ENCODE data around the gene SLX1A. TPM values are rescaled to one million over a fixed set of nuclear protein-coding genes. Genes with fewer than 3 reads are reported as not detected.
"Not testable (repeated sequence)": the region's sequence is repeated elsewhere in the genome, so short reads cannot be mapped to it uniquely, and the experiment has no call there.

Gene SLX1A
- total RNA-seq, 4 donors from 2014 or later: 23.6 to 103 (median 45.7) TPM

- in situ Hi-C loops (cut with MboI; ENCODE audit: low sequenced_read_pairs in 4 of 4); H3K4me3 ChIP-seq; H3K9me3 ChIP-seq; H3K36me3 ChIP-seq; DNase-seq; H3K27me3 ChIP-seq; H3K4me1 ChIP-seq; H3K27ac ChIP-seq; intact Hi-C loops (cut with DNase I; ENCODE audit: low total_unique reads): not testable (repeated sequence)
- ATAC-seq: peak; percentile 54 to 68
Measured at GRCh38 chr16:30199608-30200343, 6.1 kb downstream of the SLX1A start.

- DNase-seq: peak; percentile 1 to 12
Measured at GRCh38 chr16:30205541-30206236, 12.0 kb downstream of the SLX1A start.

GRCh38 chr16:30206252-30206651 lies 12.6 kb downstream of the SLX1A start:
- intact Hi-C loops (cut with DNase I; ENCODE audit: low total_unique reads); H3K36me3 ChIP-seq; H3K4me1 ChIP-seq; H3K27ac ChIP-seq; ATAC-seq; H3K9me3 ChIP-seq; in situ Hi-C loops (cut with MboI; ENCODE audit: low sequenced_read_pairs in 4 of 4); DNase-seq; H3K27me3 ChIP-seq: not testable (repeated sequence)
- H3K4me3 ChIP-seq: peak overlapping the region in 3 of 4 donors; percentile 50 to 56 (median 51)

More at GRCh38 chr16:30205541-30206236, 12.0 kb downstream of the SLX1A start:
- peak; percentile 25 to 26 for ATAC-seq
- H3K27me3 ChIP-seq; H3K36me3 ChIP-seq; H3K27ac ChIP-seq; H3K9me3 ChIP-seq; intact Hi-C loops (cut with DNase I; ENCODE audit: low total_unique reads); H3K4me1 ChIP-seq; in situ Hi-C loops (cut with MboI; ENCODE audit: low sequenced_read_pairs in 4 of 4): not testable (repeated sequence)
- H3K4me3 ChIP-seq: peak overlapping the region in 3 of 4 donors; percentile 50 to 56 (median 51)

DNA sequence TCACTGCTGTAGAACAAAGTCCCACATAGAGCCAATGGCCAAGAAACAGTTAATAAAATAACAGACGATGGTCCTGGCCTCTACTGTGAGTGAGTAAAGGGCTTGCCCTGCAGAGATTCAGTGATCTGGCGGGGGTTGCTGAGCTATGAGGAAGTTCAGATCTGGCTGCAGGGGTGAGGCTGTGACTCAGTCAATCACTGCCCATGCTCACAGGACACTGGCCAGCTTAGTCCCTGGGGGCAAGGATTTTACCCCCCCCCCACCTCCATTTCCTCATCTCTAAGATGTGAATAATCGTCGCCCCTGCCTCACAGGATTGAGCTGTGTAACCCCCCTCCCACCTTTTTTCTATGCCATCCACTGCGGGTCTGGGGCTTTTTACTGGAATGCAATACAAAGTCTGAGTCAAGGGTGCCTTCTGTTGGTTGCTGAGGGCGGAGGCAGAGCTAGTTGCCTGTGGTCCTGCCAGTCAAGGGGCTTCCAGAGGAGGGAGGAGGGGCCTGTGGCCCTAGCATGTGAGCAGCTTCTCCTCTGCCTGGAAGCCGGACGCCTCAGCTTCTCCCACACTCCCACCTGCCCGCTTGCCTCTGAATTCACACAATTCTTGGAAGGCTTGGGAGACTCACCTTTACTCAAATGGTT lies 13.5 kb downstream of the SLX1A start:
- H3K4me1 ChIP-seq; in situ Hi-C loops (cut with MboI; ENCODE audit: low sequenced_read_pairs in 4 of 4); intact Hi-C loops (cut with DNase I; ENCODE audit: low total_unique reads); H3K36me3 ChIP-seq; H3K27me3 ChIP-seq; H3K4me3 ChIP-seq; ATAC-seq; H3K9me3 ChIP-seq; H3K27ac ChIP-seq: not testable (repeated sequence)
- peak in 1 of 2 donors; percentile 10 for DNase-seq

DNA sequence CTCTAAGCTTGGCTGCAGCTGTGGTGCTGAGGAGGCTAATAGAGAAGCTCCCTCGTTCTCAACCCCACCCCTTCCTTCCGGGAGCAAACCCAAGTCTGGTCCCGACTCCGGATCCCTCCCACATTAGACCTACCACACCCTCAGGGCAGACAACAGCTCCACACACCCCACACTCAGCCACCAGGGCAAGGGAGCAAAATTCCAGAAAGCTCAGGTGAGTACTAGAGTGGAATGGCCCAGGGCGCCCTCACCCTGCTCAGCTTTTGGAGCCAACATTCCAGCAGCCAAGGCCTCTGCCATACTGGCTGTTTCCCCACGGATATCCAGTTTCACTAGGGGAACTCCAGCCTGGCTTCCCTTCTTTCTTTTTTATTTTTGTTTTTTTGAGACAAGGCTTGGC lies 15.4 kb downstream of the SLX1A start:
- ATAC-seq (peak; percentile 42 to 57), DNase-seq (peak in 1 of 2 donors; percentile 53)
- in situ Hi-C loops (cut with MboI; ENCODE audit: low sequenced_read_pairs in 4 of 4); H3K4me3 ChIP-seq; H3K9me3 ChIP-seq; H3K4me1 ChIP-seq; H3K36me3 ChIP-seq; H3K27me3 ChIP-seq; intact Hi-C loops (cut with DNase I; ENCODE audit: low total_unique reads): not testable (repeated sequence)
- H3K27ac ChIP-seq: peak overlapping the region in 1 of 4 donors; percentile 56

DNA sequence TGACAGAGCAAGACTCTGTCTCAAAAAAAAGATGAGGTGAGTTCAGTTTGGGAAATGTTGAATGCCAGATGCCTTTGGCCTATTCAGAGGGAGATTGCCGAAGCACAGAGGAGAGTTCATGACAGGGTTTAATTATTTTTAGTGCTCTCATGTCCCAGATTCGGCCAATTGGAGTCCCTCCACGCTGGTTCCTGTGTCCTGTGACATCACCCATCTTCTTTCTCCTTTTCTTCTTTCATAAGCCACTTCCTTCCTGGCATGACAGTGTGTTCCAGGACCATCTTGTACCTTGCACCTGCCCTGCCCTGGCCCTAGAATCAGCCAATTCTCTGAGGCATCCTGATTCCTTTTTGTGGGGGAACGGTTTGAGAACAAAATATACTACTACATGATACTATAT lies 17.7 kb downstream of the SLX1A start:
- DNase-seq; H3K4me1 ChIP-seq; H3K36me3 ChIP-seq; in situ Hi-C loops (cut with MboI; ENCODE audit: low sequenced_read_pairs in 4 of 4); intact Hi-C loops (cut with DNase I; ENCODE audit: low total_unique reads); H3K27me3 ChIP-seq; H3K9me3 ChIP-seq; H3K27ac ChIP-seq; H3K4me3 ChIP-seq: not testable (repeated sequence)
- peak; percentile 90 to 92 for ATAC-seq

- H3K27ac ChIP-seq; ATAC-seq; H3K4me3 ChIP-seq; intact Hi-C loops (cut with DNase I; ENCODE audit: low total_unique reads); in situ Hi-C loops (cut with MboI; ENCODE audit: low sequenced_read_pairs in 4 of 4); H3K36me3 ChIP-seq; H3K9me3 ChIP-seq; H3K4me1 ChIP-seq; H3K27me3 ChIP-seq: not testable (repeated sequence)
- DNase-seq: peak in 1 of 2 donors; percentile 1
Measured at GRCh38 chr16:30217082-30217481, 23.4 kb downstream of the SLX1A start.

Other genes with a start within 250 kb of the SLX1A start
- 100 to 1,000 TPM in 1 of 4 donors, 10 to 100 TPM in 3; 48.1 to 120 (median 60.2) TPM for gene TMEM219, start 231.8 kb upstream of the SLX1A start, total RNA-seq
- 10 to 100 TPM; 15.9 to 31.0 (median 22.1) TPM for gene TAOK2, start 220.0 kb upstream of the SLX1A start, total RNA-seq
- gene HIRIP3, start 198.3 kb upstream of the SLX1A start, total RNA-seq: 10 to 100 TPM; 13.5 to 25.6 (median 17.2) TPM
- 10 to 100 TPM; 45.4 to 74.8 (median 55.5) TPM for gene INO80E, start 197.6 kb upstream of the SLX1A start, total RNA-seq
- gene DOC2A, start 182.8 kb upstream of the SLX1A start, total RNA-seq: not detected
- gene C16orf92, start 170.7 kb upstream of the SLX1A start, total RNA-seq: not detected
- gene TLCD3B, start 162.6 kb upstream of the SLX1A start, total RNA-seq: under 1 TPM in 1 of 4 donors, not detected in 3; 0.27 TPM
- over 10,000 TPM in 1 of 4 donors, 1,000 to 10,000 TPM in 3; 6,096 to 10,805 (median 7,093) TPM for gene ALDOA, start 128.1 kb upstream of the SLX1A start, total RNA-seq
- 10 to 100 TPM; 23.8 to 64.3 (median 44.7) TPM for gene PPP4C, start 117.9 kb upstream of the SLX1A start, total RNA-seq
- gene TBX6, start 102.0 kb upstream of the SLX1A start, total RNA-seq: under 1 TPM; 0.29 to 0.92 (median 0.67) TPM
- 100 to 1,000 TPM in 3 of 4 donors, 10 to 100 TPM in 1; 97.2 to 197 (median 154) TPM for gene YPEL3, start 97.7 kb upstream of the SLX1A start, total RNA-seq
- under 1 TPM in 2 of 4 donors, not detected in 2; 0.29 to 0.66 TPM for gene GDPD3, start 80.3 kb upstream of the SLX1A start, total RNA-seq
- gene MAPK3, start 70.7 kb upstream of the SLX1A start, total RNA-seq: 10 to 100 TPM; 28.6 to 48.7 (median 38.0) TPM
- gene CORO1A, start 10.3 kb upstream of the SLX1A start, total RNA-seq: 1 to 10 TPM in 3 of 4 donors, under 1 TPM in 1; 0.44 to 8.9 (median 5.8) TPM
- 100 to 1,000 TPM in 3 of 4 donors, 10 to 100 TPM in 1; 96.7 to 228 (median 140) TPM for gene BOLA2B, start 209 bp upstream of the SLX1A start, total RNA-seq
- 10 to 100 TPM in 1 of 4 donors, 1 to 10 TPM in 2, not detected in 1; 4.9 to 11.3 (median 9.2) TPM for gene SULT1A3, start 5.4 kb downstream of the SLX1A start, total RNA-seq
- 10 to 100 TPM in 1 of 4 donors, 1 to 10 TPM in 1, under 1 TPM in 2; 0.62 to 10.4 (median 0.91) TPM for gene NPIPB13, start 54.6 kb downstream of the SLX1A start, total RNA-seq
- gene CD2BP2, start 161.4 kb downstream of the SLX1A start, total RNA-seq: 10 to 100 TPM; 33.4 to 53.8 (median 40.9) TPM
- 10 to 100 TPM; 35.3 to 52.6 (median 43.6) TPM for gene TBC1D10B, start 176.6 kb downstream of the SLX1A start, total RNA-seq
- 1,000 to 10,000 TPM; 1,053 to 4,879 (median 1,942) TPM for gene MYL11, start 180.9 kb downstream of the SLX1A start, total RNA-seq
- gene SEPTIN1, start 188.7 kb downstream of the SLX1A start, total RNA-seq: under 1 TPM in 1 of 4 donors, not detected in 3; 0.65 TPM
- gene ZNF48, start 201.5 kb downstream of the SLX1A start, total RNA-seq: 10 to 100 TPM in 2 of 4 donors, 1 to 10 TPM in 2; 4.4 to 12.7 (median 8.7) TPM
- 10 to 100 TPM; 16.7 to 34.1 (median 24.7) TPM for gene ZNF771, start 213.7 kb downstream of the SLX1A start, total RNA-seq
- gene DCTPP1, start 236.2 kb downstream of the SLX1A start, total RNA-seq: 10 to 100 TPM; 11.8 to 32.6 (median 17.8) TPM

Measured in gastrocnemius medialis (tissue), 4 donors.